Stimulated activated CD8-positive, alpha-beta memory T cell treated with anti-CD3 and anti-CD28 coated beads, Interleukin-4, amount 100 ng/mL, for 48 hours (primary cell): ENCODE measurements around the gene PRSS2.
"Not testable (repeated sequence)": the region's sequence is repeated elsewhere in the genome, so short reads cannot be mapped to it uniquely, and the experiment has no call there.

Experiments
- DNase-seq: peaks from one replicate; pipeline ENCODE4 v3.0.0-alpha.2; 2020

PRSS2 gene

GRCh38 chr7:142770661-142771352 is at the start of gene PRSS2:
TSS of gene PRSS2 (plus strand) at chr7:142770970. CDS start at chr7:142770983, 13 bp downstream.
- DNase-seq = no peak

GRCh38 chr7:142720986-142721385 is 49.8 kb upstream of the PRSS2 start:
- DNase-seq = no peak

GRCh38 chr7:142722248-142722794 is 48.4 kb upstream of the PRSS2 start:
- DNase-seq = no peak

- no peak for DNase-seq
These were observed 37.5 kb upstream of the PRSS2 start for GRCh38 chr7:142733271-142733670.

GRCh38 chr7:142739923-142740492 is 30.8 kb upstream of the PRSS2 start:
- DNase-seq = no peak

- no peak for DNase-seq
These were observed 30.0 kb upstream of the PRSS2 start for GRCh38 chr7:142740786-142741185.

GRCh38 chr7:142741932-142742331 is 28.8 kb upstream of the PRSS2 start:
- DNase-seq = not testable (repeated sequence)

GRCh38 chr7:142745091-142745635 is 25.6 kb upstream of the PRSS2 start:
- DNase-seq = no peak

GRCh38 chr7:142745745-142746144 is 25.0 kb upstream of the PRSS2 start:
- no peak for DNase-seq

- no peak for DNase-seq
These were observed 24.5 kb upstream of the PRSS2 start for GRCh38 chr7:142746264-142746663.

GRCh38 chr7:142748410-142748809 is 22.4 kb upstream of the PRSS2 start:
- DNase-seq = not testable (repeated sequence)

- DNase-seq = no peak
These were observed 21.4 kb upstream of the PRSS2 start, which contains the start of gene PRSS1 for GRCh38 chr7:142749218-142749993. TSS of gene PRSS1 (plus strand) at chr7:142749472. CDS start at chr7:142749485, 13 bp downstream.

GRCh38 chr7:142750321-142750938 is 20.3 kb upstream of the PRSS2 start:
- DNase-seq = no peak

- not testable (repeated sequence) for DNase-seq
These were observed 19.1 kb upstream of the PRSS2 start for GRCh38 chr7:142751526-142752175.

GRCh38 chr7:142752376-142753225 is 18.2 kb upstream of the PRSS2 start:
- DNase-seq = no peak

GRCh38 chr7:142753366-142753765 is 17.4 kb upstream of the PRSS2 start:
- DNase-seq = no peak

GRCh38 chr7:142753925-142754491 is 16.8 kb upstream of the PRSS2 start:
- not testable (repeated sequence) for DNase-seq

GRCh38 chr7:142754681-142755575 is 15.8 kb upstream of the PRSS2 start:
- DNase-seq = no peak

GRCh38 chr7:142758312-142758711 is 12.5 kb upstream of the PRSS2 start:
- DNase-seq = not testable (repeated sequence)

- DNase-seq = no peak
These were observed 11.3 kb upstream of the PRSS2 start for GRCh38 chr7:142759433-142759832.
